22Rv1 (cell line): ENCODE data around the gene SPOCK1.
A peak's percentile ranks its signal among the peaks of the same experiment; 100 is the strongest.

ENCODE experiments used
- H3K27ac ChIP-seq: fragments of 450-650 bp; 2 replicates; pipeline ENCODE4 v1.5.1; 2017
- ZFX ChIP-seq: fragments of 450-650 bp; IDR thresholded peaks from 2 replicates; pipeline ENCODE4 v1.6.1; 2017; ENCODE audit warnings: antibody characterized with exemption, borderline replicate concordance
- TF ChIP-seq, protein P1 (sequence below): fragments of 450-650 bp; IDR thresholded peaks from 2 replicates; pipeline ENCODE4 v1.5.1; 2017; ENCODE audit warnings: mild to moderate bottlenecking

Gene SPOCK1

DNA sequence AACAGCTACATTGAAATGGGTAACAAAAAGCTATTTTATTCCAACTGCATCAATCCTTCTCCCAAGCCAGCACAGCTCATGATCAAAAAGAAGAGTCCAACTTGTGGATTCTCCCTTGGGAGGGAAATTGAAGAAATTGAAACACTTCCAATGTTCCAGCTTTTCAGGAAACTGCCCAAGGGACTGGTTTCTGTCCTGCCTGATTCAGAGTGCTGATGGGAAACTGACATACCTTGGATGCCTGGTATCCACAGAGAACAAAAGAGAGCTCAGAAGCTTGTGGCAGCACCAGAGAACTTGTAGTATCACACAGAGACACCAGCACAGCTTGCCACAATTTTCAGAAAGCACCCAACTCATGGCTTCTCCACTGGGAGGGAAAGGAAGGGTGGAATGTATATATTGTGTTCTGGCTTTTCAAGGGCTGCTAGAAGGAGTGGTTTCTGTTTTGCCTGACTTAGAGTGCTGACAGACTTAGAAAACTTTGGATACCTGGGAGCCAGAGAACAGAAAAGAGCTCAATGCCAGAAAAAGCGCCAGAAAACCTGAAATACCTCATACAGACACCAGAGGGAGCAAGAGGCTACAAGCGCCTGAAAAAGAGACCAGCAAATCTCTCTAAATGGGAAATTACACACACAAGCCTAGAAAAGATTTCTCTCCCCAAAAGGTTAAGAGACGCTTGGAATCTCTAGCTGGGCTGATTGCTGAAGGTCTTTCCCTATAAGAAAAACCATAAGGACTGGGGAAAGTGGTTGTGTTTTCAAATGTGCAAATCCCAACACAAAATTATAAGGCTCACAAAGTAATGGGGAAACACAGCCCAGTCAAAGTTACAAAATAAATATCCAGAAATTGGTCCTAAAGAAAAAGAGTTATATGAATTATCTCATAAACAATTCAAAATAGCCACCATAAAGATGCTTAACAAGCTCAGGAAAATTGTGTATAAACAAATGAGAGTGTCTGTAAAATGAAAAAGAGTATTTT, 178.8 kb downstream of the SPOCK1 start:
- TF ChIP-seq, protein P1, sequence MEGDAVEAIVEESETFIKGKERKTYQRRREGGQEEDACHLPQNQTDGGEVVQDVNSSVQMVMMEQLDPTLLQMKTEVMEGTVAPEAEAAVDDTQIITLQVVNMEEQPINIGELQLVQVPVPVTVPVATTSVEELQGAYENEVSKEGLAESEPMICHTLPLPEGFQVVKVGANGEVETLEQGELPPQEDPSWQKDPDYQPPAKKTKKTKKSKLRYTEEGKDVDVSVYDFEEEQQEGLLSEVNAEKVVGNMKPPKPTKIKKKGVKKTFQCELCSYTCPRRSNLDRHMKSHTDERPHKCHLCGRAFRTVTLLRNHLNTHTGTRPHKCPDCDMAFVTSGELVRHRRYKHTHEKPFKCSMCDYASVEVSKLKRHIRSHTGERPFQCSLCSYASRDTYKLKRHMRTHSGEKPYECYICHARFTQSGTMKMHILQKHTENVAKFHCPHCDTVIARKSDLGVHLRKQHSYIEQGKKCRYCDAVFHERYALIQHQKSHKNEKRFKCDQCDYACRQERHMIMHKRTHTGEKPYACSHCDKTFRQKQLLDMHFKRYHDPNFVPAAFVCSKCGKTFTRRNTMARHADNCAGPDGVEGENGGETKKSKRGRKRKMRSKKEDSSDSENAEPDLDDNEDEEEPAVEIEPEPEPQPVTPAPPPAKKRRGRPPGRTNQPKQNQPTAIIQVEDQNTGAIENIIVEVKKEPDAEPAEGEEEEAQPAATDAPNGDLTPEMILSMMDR = peak; percentile 90
- TF ChIP-seq ZFX = no peak
- no peak overlapping the region for H3K27ac ChIP-seq

DNA sequence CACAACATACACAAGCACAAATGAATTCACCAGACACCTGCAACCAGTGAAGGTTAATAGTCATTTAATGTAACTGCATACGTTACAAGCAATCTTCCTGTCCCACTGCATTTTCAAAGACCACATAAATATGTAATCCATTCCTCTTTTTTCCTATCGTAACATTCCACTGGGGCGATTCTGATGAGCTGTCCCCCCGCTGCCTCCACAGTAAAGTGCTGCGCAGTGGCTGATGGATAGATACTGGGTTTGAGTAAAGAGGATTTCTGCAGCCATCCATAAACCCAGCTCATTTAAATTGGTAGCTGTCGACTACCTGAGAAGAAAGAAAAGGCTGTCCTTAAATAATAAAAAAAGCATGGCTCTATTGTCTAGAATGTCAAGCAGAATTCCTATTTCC, 181.1 kb downstream of the SPOCK1 start:
- H3K27ac ChIP-seq = no peak overlapping the region
- TF ChIP-seq, protein P1 = no peak

DNA sequence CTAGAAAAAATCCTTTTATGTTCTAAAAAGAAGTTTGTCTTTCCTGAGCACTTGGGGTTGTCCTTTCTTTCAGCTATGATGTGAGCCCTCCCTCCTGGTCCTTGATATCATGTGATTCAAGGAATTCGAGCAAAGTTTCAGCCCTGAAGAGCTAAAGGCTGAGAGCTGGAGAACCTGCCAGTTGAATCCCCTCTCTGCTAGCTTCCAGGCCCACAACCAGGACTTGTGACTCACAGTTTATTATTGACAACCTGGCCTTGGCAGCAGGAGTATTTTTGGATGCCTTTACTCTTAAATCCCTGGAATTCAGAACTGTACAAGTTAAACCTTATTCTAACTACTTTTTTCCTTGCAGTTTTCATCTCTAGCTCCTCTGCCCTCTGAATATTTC, 182.8 kb downstream of the SPOCK1 start:
- H3K27ac ChIP-seq = peak overlapping the region; percentile 29
- TF ChIP-seq, protein P1 = no peak
- TF ChIP-seq ZFX = no peak

DNA sequence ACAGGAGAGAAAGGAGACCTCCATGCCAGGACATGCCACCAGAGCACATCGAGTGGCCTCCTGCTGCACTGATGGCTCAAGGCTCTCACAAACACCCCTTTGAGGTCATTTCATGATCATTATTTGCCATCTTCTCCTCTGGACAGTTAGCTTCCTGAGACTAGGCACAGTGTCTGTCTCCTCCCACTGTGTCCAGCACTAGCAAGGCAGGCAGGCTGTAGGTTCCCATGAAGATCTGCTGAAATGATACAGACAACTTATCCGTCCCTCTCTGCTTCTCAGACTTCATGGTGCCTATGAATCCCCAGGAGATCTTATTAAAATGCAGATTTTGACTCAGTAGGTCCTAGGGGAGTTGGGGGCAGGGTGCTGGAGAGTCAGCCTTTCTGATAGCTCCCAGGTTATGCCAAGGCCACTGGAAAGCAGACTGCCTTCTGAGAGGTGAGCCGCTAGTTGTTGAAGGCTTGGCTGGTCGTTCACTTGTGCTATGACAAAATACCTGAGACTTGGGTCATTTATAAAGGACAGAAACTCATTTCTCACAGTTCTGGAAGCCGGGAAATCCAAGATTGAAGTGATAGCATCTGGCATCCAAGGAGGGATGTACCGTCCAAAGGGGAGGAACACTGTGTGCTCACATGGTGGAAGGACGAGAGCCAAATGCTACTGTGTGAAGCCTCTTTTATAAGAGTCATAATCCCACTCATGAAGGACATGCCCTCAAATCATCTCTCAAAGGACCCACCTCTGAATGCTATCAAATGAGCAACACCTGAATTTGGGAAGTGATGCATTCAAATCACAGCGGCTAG, 183.4 kb downstream of the SPOCK1 start:
- H3K27ac ChIP-seq = peak overlapping the region; percentile 29
- TF ChIP-seq, protein P1 = no peak
- TF ChIP-seq ZFX = no peak

DNA sequence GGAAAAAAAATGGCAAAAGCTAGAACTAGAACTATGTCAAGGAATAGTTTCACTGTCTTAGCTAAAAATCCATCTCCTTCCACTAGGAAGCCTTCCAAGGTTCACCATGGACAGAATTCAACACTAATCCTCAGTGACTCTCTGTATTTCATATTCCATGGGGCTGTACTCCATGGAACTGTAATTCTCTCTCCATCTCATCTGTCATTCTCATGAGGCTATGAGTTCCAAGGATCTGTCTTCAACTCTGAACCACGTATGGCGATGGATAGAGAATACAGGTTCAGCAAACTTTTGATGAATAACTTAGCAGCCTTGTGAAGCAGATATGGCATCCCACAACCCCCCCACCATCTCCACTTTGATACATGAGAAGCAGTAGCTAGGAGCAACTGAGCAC, 184.0 kb downstream of the SPOCK1 start:
- no peak overlapping the region for H3K27ac ChIP-seq

DNA sequence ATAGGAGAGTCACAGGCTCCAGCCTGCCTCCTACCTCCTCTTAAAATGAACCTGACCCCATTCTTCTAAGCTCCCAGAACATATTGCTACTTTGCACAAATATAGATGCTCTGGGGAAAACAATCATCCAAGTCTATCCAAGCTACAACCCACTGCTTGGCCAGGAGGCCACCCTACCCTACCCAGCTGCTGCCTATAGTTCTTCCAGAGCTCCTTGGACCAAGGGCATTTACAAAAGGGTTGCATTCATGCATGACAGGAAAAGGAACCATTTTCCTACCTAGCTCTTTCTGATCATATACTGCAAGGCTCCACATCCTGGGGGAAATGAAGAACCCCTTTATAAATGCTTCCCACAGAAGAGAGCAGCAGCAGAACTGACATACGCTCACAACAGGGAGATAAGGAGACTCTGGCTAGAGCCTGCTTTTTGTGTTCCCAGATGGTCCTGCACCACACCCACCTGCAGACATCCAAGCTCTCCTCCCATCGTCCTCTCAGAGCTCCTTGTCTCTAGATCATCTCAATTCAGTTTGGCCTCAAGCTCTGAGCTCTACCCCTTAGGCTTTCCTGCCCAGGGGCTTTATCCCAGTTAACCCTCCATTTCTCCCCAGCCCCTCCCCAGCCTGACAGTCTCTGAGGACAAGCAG, 185.5 kb downstream of the SPOCK1 start:
- TF ChIP-seq, protein P1 = no peak
- no peak for TF ChIP-seq ZFX
- H3K27ac ChIP-seq = no peak overlapping the region

More for the DNA sequence above, 184.0 kb downstream of the SPOCK1 start:
- no peak for TF ChIP-seq ZFX
- TF ChIP-seq, protein P1 = no peak
